Retinal pigment epithelial cell (primary cell): ENCODE data around the gene ZKSCAN8.
A peak's percentile ranks its signal among the peaks of the same experiment; 100 is the strongest.

Experiments used
- DNase-seq: peaks from one replicate; pipeline ENCODE4 v3.0.0-alpha.2; 2010; ENCODE audit warnings: low read depth
- H3K4me3 ChIP-seq: 2 replicates; pipeline ENCODE4 v1.5.1; 2011; ENCODE audit warnings: mild to moderate bottlenecking, low read length, control low read depth, moderate library complexity
- CTCF ChIP-seq: conservative IDR thresholded peaks from 2 replicates; pipeline ENCODE4 v1.5.1; 2011; ENCODE audit warnings: low read depth, low read length, control low read depth, inconsistent platforms

ZKSCAN8 gene

GRCh38 chr6:28206527-28206926 is 64.8 kb downstream of the ZKSCAN8 start:
- H3K4me3 ChIP-seq = no peak overlapping the region
- DNase-seq = no peak
- no peak for TF ChIP-seq CTCF

GRCh38 chr6:28206928-28207509 is 65.3 kb downstream of the ZKSCAN8 start:
- no peak for DNase-seq

GRCh38 chr6:28207510-28208110 is 65.9 kb downstream of the ZKSCAN8 start:
- no peak for DNase-seq
- peak overlapping the region; percentile 59 for H3K4me3 ChIP-seq
- TF ChIP-seq CTCF = no peak

More at GRCh38 chr6:28206928-28207509, 65.3 kb downstream of the ZKSCAN8 start:
- peak overlapping the region; percentile 59 for H3K4me3 ChIP-seq
- no peak for TF ChIP-seq CTCF

GRCh38 chr6:28208111-28208659 is 66.5 kb downstream of the ZKSCAN8 start:
- TF ChIP-seq CTCF = no peak
- peak overlapping the region; percentile 59 for H3K4me3 ChIP-seq
- DNase-seq = no peak
